NCI-H146 treated with DMSO at 0.1 percent for 48 hours (cell line): Measurements from ENCODE around the gene B9D1.
A peak's percentile ranks its signal among the peaks of the same experiment; 100 is the strongest.

Experiments
- DNase-seq: peaks from one replicate; lab custom pipeline; 2025; ENCODE audit not compliant: unreplicated experiment; lab: John Stamatoyannopoulos, UW

Gene B9D1

DNA sequence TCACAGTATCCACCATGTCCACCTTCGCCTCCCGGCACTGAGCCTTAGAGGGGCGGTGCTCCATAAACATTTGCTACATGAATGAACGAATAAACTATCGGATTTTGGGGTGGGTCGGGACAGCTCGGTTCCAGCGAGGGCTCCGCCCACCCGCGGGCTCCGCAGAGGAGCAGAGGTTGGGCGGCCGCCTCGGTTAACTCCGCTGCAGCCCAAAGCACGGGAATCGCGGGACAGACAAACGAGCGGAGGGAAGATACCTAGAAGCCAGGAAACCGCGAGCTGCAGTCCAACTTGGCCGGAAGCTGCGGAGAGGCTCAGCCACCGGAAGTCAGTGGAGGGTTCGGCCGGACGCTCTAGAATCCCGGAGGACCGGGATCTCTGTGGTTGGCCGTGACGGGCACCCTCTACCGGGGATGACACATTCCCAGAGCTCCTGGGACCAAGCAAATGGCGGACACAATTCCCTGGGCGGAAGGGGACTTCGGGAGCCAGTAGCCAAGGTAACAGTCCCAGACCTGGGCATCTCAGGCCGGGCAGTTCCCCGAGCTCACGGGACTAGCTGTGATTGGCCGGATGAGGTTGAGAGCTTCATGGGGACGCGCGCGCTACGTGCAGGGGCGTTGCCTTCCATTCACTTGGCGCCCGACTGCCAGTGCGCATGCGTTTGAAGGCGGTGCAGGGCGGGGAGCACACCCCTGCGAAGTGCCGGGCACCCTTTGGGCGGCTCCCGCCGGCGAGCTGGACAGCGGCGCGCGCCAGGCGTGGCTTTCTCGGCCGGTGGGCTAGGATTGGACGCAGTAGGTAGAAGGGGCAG lies 15.3 kb upstream of the B9D1 start:
- peak; percentile 99 for DNase-seq

DNA sequence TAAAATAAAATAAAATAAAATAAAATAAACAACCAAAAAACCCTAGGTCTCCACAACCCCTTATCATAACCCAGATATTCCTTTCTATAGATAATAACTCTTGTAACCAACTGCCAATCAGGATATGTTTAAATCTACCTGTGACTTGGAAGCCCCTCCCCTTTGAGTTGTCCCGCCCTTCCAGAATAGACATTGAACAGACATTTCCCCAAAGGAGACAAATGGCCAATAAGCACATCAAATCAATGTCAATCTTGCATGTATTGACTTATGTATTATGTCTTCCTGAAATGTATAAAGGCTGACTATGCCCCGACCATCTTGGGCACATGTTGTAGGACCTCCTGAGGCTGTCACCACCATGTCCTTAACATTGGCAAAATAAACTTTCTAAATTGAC lies 14.3 kb upstream of the B9D1 start:
- peak; percentile 29 for DNase-seq

DNA sequence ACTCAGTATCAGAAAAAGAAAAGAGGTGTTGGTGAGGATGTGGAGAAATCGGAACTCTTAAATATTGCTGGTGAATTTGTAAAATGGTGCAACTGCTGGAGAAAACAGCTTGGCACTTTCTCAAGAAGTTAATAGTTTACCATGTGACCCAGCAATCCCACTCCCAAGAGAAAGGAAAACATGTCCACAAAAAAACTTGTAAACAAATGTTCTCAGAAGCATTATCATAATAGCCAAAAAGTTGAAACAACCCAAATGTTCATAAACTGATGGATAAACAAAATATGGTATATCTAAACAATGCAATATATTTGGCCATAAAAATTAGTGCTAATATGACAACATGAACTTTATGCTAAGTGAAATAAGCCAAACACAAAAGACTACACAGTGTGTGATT lies 13.2 kb upstream of the B9D1 start:
- DNase-seq: no peak

DNA sequence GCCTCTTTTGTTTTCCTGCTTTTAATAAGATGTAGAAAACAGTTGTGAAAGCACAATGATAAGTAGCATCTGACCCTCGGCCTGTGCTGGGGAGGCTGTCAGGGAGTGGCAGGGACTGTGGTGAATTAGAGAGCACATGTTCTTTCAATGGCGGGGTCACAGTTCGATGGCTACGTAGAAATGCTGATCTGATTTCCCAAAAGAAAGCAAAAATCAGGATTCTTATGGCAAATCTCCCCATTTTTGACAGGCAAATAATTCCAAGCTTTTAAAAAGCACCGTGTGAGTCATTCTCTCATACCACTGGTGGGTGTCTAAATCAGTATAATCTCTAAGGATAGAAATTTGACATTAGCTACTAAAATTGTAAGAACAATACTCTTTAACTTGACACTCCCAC lies 11.6 kb upstream of the B9D1 start:
- DNase-seq: no peak

DNA sequence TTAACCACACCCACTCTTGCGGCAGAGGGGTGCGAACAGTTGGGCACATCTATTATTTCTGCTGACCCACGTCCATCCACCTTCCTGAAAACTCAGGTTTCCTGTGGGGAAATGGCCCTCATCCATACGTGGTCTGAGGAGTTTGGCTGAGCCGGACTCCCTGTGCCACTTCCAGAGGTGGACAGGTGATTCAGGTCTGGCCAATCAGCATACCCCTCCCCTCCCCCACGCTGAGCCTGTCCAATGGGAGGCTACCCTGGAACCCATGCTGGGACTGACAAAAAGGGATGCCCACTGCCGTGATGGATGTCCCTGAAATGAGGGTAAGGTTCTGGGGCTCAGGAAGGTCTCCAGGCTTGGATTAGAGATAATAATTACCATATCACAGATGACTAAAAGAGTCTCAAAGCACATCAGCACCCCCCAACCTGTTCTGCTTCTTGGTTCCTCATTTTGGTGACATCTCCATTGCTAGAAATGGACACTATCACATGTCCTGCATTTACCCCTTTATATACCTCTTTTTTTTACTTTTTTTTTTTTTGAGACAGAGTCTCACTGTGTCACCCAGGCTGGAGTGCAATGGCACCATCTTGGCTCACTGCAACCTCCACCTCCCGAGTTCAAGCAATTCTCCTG lies 10.5 kb upstream of the B9D1 start:
- no peak for DNase-seq

DNA sequence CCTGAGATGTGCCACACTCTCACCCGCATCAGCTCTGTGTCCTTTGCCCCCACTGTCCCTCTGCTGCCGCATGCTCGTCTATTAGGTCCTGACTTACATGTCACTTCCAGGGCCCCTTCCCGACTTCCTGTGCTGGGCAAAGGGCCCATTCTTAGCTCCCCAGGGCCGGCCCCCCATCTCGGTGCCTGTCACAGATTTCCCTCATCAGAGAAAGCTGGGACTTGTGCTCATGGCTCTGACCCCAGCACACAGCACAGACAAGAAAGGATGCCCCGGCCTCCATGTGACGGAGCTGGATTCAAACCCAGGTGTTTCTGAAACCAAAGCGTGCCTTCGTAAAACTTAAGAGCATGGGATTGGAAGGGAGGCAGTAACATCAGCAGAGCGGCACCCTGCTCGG lies 9.9 kb upstream of the B9D1 start:
- no peak for DNase-seq

DNA sequence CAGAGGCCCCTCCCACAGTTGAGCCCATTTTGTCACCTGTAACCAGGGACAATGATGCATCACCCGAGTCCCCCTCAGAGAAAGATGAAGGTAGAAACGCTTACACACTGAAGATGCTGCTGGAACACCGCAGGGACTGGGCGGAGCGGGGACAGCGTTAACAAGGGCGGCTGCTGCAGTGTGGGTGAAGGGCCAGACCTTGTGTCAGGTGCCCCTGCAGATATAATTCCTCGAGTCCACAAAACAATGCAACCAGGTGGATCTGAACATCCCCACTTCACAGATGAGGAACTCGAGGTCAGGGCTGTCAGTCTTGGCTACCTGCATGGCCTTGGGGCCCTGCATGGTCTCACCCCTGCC lies 9.5 kb upstream of the B9D1 start:
- DNase-seq: no peak

DNA sequence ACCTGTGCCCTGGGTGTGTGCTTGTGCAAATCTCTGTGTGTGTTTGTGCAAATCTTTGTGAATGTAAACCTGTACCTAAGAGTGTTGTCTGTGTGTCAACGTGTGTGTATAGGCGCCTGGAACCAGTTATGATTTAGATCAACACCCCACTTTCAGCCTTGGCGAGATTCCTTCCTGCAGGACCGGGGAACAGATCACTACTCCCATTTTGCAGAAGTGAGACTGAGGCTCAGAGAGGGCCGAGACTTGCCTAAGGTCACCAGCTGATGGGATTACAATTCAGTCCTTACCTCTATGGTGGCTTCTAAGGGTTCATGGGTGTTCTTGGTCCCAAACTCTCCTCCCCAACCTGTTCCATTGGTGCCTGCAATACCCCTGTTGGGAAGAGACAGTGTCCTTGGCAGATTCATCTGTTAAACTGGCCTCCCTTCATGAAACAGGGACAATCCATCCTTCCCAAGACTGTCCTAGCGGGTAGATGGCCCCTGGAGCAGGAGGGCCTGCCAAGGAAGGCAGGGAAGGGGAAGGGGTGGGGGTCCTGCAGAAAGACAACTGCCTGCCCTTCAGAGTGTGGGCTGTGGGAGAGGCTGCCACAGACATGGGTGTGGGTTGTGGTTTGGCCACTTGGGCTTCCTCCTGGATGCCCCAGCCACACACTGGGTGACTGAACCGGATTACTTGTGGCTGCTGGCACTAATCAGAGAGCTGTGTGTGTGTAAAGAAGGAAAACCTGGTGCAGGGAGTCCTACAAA lies 8.9 kb upstream of the B9D1 start:
- no peak for DNase-seq

DNA sequence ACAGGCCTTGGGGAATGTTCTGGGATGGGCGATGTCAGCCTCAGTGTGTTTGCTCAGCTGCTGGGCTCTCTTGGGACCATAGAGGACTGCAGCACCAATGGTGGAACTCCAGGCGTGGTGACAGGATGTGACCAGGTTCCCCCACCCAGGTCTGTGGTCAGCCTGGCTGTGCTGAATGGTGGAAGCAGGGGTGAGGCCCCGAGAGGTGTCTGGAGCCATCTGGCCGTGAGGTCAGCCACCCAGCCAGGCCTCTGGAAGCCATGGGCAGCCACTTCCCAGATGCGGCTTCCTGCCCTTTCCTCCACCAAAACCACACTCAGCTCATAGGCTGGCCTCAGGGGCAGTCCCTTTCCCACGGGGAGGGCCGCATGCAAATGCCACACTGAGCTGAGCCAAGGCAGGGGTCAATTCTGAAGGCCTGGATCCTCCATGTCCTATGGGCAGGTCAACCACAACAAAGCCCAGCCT lies 8.0 kb upstream of the B9D1 start:
- DNase-seq: no peak

DNA sequence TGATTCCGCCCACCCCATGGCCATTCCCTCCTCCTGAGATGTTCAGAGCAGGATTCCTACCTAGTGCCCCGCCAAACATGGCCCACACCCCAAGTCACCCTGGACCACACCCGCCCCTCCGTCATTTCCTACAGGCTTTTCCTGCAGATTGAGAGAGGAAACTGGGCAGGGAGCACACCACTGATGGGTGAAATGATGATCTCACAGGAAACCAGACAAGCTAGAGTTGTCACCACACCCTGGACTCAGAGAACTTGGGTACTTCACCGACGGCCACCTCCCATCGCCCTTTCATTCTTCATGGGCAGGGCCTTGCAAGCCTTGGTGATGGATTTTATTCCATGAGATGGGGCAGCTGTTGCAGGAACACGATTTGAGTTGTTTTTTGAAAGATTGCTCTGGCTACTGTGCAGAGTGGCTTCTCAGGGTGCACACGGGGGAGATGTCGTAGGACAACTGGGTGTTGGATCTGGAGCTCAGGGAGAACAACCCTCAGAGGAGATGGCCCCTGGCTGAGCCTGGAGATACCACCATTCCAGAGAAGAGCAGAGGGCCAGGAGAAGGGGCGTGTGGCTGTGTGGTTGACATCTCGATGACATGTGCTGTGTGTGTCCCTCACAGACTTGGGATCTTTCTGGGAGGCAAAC lies 7.4 kb upstream of the B9D1 start:
- DNase-seq: no peak

DNA sequence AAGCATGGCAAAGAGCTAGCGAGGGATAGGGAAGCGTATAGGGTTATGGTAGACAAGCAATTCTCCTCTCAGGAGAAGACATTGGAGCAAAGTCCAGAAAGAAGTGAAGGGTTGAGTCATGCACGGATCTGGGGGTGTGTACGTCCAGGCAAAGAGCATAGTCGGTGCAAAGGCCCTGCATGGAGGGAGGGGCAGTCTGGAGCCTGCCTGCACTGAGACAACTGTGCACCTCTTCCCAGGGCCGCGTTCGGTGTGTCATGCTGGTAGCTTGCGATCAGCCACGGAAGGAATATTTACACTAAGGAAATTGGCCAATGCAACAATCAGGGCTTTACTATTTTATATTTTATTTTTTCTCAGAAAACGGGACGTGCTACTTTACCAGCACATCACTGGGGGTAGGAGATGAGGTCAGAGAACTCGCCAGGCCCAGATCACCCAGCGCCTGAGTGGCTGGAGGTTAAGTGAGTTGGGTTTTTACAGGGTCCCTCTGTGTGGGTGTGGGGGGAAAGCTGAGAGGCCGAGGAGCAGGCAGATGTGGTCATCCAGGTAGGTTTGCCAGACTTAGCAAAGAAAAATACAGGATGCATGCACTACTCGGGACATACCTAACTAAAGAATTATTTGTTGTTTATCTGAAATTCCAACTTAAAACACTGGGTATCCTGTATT lies 6.7 kb upstream of the B9D1 start:
- no peak for DNase-seq

DNA sequence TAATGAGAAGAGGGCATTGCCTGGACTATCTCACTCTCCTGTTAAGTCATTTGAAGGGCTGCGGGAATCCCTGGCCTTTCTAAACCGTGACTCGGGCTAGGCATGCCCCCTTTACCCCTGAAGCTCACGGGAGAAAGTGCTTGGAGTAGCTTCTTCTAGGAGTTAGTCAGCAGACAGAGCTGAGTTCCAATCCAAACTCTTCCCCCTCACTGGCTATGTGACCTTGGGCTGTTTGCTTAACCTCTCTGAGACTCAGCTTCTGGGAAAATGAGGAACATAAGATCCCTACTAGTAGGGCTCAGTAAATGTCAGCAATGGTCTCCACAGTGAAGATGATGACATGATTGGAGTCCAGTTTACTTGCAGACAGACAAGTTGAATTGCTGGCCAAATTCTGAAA lies 5.7 kb upstream of the B9D1 start:
- no peak for DNase-seq

DNA sequence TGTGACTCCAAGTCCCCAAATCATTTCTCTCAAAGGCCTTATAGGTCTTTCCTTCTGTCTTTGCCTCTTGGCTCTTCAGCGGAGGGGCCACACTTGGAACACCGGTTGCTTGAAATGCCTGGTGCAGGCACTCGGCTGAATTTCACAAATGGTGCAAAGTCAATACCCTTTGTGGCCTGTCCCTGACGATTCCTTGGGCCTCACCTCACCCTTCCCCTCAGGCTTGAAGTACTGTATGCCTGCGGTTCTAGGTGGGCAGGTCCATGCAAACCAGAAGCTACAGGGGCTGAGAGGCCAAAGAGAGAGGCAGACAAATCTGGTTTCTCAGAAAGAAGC lies 4.1 kb upstream of the B9D1 start:
- no peak for DNase-seq

DNA sequence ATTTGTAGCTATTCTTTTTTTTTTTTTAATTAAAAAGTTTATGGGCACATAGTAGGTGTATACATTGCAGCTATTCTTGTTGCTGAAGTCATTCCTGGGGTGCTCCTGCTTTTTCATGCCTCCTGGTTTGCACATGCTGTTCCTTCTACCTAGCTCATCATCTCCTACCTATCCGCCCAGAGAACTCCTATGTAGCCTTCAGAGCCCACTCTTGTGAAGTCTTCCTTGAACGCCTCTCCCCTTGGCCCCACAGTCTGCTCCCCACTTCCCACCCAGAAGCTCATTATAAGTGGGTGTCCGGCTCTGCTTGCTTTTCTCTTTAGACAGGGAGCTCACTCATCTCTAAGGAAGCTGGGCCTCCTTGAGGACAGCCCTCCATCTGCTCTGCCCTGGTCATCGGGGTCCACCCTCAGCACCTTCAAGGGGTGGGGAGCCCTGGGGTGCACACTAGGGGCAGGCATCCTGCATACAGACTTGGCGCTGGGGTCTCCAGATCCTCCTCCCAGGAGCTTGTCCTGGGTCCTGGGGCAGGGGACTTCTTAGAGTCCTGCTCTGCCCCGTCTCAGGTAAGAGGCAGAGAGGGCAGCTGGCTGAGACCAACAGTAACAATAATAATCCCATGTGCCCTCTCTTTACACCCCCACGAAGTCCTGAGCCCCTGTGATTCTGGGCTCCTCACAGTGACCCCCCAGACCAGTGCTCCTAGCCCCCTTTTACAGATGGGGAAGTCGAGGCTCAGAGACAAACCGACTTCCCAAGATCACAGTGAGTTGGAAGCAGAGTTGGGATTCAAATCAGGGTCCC lies 3.5 kb upstream of the B9D1 start:
- DNase-seq: no peak

DNA sequence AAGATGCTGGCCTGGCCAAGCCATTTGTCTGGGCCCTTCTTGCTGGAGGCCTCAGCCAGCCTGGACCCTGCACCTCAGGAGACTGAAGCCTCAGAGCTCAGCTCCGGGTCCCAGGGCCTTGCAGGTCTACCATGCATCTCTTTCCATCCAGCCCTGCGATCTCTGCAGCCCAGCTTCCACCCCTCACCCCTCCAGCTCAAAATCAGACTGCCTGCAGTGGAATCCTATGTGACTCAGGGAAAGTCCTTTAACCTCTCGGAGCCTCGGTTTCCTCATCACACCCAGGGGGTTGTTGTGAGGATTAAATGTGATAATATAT lies 2.9 kb upstream of the B9D1 start:
- DNase-seq: no peak

DNA sequence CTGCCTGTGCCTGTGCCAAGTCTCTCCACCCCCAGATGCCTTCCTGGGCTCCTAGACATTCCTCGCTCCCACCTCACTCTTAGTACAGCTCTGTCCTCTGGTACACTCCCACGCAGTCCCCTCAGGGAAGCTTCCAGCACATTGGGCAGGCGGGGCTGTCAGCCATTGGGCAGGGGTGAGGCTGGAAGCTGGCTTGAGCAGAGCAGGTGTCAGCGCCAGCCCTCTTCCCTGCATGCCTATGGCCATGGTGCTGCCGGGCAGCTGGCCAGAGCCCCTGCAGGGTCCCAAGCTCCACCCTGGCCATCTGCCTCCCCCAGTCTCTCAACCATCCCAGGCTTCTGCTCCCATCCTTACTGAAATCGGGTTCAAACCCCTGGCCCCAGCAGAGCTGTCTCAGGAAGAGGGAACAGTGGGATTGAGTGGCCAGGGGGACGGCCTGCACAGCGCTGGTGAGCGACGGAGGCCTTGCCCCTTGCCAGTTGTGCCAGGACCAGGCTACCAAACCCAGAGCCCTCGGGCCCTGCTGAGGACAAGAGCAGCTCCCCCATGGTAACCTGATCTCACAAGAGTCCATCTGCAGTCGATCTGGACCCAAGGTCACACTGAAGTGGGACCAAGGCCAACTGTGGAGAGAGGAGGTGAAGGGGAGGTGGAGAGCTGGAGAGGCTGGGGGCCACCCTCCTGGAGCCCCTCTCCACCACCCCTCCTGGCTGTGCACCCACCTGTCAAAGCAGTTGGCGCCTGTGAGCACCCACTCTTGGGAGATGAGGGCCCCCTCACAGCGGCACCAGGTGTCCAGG lies 2.4 kb upstream of the B9D1 start:
- peak; percentile 19 for DNase-seq

DNA sequence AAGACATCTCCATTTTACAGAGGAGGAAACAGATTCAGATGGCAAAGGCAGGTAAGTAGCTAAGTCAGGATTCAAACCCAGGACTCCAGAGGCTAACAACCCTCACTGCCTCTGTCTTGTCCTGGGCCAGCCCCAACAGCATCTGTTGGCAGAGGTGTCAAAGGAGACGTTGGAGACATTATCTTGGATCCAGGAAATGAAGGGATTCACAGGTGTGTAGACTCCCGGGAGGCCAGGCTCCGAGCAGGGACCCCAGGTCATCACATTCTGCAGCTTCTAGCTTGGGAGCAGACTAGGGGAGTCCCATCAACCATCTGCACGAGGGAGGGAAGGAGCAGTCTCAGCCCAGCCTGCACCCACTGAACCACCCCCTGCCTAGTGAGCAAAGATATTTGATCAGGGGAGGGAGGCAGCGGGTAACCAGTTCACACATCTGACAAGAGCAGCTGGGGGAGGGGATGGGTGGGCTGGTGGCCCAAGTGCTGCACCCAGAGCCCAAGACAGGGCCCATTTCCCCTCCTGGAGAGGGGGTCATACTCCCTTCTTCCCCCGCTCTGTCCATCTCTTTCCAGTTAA lies 1.0 kb upstream of the B9D1 start:
- no peak for DNase-seq

DNA sequence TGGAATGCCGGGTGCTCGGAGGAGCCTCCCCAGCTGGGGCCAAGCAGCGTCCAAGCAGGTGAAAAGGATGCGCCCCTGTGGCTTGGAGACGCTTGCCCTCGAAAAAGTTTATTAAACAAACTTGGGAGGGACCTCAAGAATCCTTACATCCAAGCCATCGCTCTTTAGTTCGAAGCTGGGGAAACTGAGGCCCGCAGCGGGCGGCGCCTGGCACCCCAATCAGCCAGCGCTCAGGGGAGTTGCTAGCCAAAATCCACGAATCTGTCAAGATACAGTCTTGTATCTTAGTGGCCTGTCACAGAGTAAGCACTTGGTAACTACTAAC lies 553 bp upstream of the B9D1 start:
- no peak for DNase-seq

DNA sequence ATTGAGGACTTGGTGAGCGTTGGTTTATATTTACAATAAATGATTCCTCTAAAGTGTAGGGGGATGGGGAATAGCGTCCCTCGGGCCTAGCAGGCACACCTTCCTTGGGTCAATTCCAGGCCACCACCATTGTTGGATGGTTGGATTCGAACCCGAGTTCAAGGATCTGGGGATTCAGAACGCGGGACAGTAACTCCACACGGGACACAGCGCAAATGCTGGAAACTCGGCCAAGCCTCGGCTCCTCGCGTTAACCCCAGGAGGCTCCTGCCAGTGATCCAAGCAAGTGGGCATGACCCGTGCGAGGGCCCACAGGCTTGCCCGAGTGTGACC lies 613 bp downstream of the B9D1 start:
- no peak for DNase-seq

DNA sequence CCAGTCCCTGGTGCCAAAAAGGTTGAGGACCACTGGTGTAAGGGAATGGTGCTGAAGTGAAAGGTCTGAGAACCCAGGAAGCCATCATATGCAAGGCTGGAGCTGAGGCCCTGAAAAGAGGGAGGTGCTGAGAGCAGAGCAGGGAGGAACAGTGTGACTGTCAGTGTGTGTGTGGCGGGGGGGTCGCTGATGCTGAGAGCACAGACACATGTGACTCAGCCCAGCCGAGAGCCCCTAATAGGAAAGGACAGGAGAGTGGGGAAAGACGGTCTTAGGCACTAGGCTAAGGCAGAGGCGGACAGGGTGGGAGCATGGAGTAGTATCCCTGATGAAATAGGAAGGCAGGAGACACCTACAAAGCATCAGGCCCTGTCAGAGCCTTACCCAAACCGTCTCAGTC lies 1.2 kb downstream of the B9D1 start:
- DNase-seq: no peak
